GM18499 (cell line): ENCODE measurements around the gene ARPC2.
A peak's percentile ranks its signal among the peaks of the same experiment; 100 is the strongest.

ENCODE experiments used
- ATAC-seq: cut with Tn5 transposase; IDR thresholded peaks from one replicate; pipeline ENCODE4 v1.9.1; 2021; ENCODE audit warnings: moderate number of reproducible peaks; ENCODE audit not compliant: insufficient read depth, unreplicated experiment

Gene ARPC2

DNA sequence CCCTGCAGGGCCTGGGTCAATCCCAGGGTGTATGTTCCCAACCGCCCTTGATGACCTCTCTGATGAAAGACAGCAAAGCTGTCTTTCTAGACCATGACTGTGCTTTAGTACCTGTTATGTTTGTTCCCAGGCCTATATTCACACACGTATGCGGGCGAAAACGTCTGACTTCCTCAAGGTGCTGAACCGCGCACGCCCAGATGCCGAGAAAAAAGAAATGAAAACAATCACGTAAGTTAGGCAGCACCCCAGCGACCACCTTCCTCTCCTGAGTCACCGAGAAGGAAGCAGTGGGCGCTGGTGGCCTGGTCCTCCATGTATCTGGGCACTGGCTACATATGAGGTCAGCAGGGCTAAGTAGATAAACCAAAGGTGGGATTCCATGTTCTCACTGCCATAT, 32.7 kb downstream of the ARPC2 start:
- no peak for ATAC-seq

DNA sequence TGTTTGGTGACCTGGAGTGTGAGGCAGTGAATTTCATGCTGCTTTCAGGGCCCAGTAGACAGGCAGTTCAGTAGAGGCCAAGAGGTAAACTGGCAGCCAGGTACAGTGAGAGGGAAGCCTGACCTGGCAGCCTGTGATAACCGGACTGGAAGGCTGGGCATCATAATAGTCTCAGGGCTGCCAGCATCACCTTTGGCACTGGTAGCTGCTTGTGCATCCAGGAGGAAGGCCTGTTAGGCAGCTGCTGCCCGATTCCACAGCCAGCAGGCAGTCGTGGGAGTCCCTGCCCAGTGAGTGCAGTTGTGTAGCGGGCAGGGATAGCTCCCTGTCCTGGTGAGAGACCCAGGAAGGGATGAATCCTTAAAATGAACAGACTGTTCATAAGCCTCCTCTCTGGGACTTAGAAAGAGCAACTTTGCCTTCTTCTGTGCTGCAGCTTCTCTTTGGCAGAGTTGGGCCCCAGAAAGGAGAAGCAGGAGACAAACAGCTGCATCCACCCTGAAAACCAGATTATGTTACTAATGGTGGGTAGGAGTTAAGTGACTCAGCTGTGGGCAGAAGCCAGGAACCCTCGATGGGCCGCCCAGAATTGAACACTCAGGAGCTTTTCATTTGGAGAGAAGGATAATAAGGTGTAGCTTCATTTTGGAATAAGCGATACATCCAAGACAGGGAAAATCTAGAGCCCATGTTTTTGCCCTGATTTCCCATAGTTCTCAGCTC, 35.7 kb downstream of the ARPC2 start:
- no peak for ATAC-seq

- no peak for ATAC-seq
Observed at GRCh38 chr2:218253232-218253625, 36.2 kb downstream of the ARPC2 start.

DNA sequence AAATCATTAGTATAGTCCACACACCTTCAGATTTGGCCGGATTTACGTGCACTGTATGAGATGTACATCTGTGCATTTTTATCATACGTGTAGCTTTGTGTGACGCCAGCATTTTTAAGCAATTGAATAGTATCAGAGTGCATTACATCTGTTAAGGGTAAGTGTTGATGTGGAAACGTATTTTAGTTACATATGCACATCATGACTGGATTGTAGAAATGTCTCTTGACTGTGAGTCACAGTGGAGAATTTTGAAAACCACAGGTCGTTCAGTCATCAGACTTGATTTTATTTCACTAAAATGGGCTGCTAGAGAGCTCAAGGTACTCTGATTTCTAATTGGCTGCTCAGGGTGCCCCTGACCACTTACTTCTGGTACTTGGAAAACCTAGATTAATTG, 38.5 kb downstream of the ARPC2 start:
- ATAC-seq: no peak

DNA sequence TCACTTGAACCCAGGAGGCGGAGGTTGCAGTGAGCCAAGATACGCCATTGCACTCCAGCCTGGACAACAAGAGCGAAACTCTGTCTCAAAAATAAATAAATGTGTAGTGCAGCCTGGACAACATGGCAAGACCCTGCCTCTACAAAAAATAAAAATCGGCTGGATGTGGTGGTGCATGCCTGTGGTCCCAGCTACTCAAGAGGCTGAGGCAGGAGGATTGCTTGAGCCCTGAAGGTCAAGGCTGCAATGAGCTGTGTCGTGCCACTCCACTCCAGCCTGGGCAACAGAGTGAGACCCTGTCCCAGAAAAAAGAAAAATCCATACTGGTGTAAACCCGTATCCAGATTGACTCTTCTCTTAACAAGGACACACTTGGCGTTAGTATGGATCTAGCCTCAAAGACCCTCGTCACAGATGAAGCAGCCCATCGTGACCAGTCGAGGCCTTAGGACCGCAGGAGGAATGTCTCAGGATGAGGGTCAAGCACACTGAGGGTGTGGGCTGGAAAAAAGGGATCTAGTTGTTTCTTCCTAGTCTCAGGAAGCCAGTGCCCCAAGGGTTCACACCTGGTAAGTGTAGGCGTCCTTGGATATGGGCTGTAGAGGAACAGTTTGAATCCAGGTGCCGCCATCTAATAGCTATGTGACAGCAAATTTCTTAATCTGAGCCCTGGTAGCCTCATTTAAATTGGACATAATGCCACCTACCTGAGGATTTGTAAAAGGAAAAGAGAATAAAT, 39.8 kb downstream of the ARPC2 start:
- ATAC-seq: no peak

- ATAC-seq: peak; percentile 47
Observed at GRCh38 chr2:218257390-218257981, 40.5 kb downstream of the ARPC2 start.

- ATAC-seq: no peak
Observed at GRCh38 chr2:218259099-218259961, 42.3 kb downstream of the ARPC2 start.

GRCh38 chr2:218260166-218260565, 43.2 kb downstream of the ARPC2 start:
- no peak for ATAC-seq

- ATAC-seq: no peak
Observed at GRCh38 chr2:218260742-218261422, 43.9 kb downstream of the ARPC2 start, which contains the start of gene GPBAR1. TSS of gene GPBAR1 (plus strand) at chr2:218261015. CDS start at chr2:218262725, 1,710 bp downstream.

- no peak for ATAC-seq
Observed at GRCh38 chr2:218261423-218262236, 44.6 kb downstream of the ARPC2 start.

DNA sequence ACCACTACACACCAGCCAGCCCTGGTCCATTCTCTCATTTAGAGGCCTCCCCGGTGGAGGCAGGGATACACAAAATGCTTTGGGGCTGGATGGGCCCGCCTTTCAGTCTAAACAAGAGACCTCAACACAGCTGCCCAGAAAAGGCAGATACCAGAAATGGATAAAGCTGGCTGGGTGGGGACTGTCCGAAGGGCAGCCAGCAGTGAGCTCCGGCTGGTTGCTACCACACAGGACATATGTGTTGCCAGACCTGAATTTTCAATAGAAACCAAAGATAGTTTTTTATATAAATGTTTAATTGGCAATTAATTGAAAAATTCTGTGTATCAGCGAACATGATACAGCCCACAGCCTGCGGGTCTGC, 45.2 kb downstream of the ARPC2 start:
- ATAC-seq: no peak

- no peak for ATAC-seq
Observed at GRCh38 chr2:218262631-218263586, 45.9 kb downstream of the ARPC2 start.

GRCh38 chr2:218263817-218264641, 47.0 kb downstream of the ARPC2 start:
- ATAC-seq: no peak

DNA sequence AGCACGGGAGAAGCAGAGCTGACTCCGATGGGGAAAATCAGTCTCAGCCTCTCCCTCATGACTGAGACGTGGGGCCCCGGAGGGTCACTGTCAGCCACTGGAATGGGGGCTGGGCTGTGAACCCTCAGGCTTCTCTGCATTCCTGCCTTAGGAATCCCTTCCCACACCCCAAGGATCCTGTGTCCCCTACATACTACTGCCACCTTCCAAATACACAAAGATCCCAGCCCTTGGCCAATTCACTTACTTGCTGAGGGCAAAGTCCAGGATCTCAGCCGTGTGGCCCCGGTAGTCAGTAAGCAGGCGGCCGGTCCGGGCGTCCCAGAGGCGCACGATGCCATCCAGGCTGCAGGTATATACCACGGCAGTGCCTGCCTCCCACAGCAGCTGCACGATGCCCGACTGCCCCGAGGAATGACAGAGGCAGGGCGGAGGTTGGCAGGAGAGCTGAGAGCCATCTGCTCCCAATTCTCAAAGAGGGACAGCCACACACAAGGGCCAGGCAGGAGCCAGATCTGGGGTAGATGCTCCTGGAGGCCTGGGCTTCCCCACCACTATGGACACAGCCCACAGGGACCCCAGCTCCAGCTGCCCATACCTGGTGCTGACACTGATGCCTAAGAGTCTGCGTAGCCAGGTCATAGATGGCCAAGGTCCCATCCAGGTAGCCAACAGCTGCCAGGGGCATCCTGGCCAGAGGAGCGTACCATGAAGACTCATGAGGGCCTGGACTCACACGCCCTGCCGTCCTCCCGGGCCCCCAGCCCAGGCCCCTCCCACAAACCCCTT, 48.0 kb downstream of the ARPC2 start:
- ATAC-seq: no peak

DNA sequence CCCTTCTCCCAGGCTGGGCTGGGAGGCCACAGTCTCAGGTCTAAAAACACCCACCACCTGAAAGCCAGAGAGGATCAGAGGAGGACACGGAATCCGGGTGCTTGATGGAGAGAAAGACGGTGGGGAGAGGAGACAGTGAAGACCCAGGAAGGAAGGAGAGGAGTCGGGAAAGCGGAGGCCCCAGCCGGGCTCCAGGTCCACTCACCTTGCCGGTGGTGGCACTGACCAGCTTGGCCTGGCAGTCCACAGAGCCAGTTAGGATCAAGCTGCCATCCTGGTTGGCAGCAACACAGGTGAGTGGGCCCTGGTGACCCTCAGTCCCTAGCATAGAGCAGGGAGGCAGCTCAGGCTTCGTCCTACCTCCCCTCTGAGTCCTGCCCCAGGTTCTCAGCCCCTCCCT, 48.6 kb downstream of the ARPC2 start:
- no peak for ATAC-seq

DNA sequence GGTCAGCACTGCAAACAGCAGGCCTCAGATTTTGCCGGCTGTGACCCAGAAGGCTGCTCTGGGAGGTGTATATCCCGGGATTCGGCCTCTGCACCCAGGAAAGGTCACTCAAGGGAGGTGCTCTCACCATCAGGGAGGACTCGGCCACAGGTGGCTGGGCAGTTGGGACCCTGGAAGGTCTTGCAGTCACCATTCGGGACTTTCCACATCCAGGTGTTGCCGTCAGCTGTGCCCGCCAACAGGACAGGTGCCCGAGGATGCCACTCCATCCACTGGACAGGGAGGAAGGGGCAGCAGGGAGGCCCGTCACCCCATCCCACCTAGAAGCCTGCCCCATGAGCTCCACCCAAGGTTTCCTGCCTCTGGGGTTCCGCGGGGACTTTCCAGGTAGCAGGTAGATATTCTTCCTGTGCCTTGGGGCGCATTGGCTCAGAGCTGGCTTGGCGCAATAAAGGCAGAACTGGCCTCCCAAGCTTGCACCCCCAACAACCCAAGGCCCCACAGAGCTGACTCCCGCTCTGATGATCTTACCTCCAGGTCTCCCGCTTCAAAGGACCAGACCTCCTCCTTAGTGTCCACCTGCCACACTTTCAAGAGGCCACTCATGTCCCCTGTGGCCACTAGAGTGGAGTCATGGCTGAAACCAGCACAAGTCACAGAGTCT, 49.5 kb downstream of the ARPC2 start:
- no peak for ATAC-seq
